Measurements from ENCODE around the gene TCF20. TPM values are rescaled to one million over a fixed set of nuclear protein-coding genes. Genes with fewer than 3 reads are reported as not detected.

TCF20 gene
- polyA plus RNA-seq, 3 donors from 2014 or later, result 0.12 to 2.4 (median 1.4) TPM

DNA sequence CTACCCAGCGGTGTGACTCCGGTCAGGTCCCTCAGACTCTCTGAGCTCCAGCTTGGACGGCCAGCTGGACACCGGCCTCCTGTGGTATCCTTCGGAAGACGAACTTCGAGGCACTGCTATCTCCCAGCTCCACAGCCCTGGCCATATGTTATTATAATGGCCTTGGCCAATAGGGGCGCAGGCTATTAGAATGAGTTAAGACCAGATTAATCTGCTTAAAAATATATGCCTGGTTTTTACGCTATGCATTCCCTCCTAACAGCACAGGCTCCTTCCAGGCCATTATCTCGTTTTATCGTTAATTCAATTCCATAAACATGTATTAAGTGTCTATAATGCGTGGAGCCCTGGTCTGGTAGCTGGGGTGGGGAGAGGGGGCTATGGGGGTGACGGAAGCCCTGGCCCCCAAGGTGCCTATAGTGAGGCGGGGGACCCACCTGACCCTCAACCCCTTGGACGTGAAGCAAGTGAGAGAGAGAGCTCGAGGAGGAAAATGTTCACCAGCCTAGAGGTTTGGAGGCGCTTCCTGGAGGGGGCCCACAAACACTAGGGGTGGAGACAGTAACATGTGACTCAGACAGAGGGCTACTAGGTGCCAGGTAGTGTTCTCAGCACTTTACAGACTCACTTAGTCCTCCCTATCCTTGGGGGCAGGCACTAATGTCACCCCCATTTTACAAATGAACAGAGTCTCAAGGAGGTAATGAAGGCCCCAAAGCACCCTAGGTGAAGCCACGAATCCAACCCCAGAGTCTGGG lies 37.5 kb upstream of the TCF20 start:
- Mint-ChIP-seq H3K36me3 (no peaks in the 10 kb centered on the region), H3K9me3 (no peaks in the 10 kb centered on the region), H3K4me1 (no peaks in the 10 kb centered on the region), H3K27ac (no peak overlapping the region), H3K4me3 (no peak overlapping the region), H3K27me3 (ENCODE audit: low read depth in 3 of 3) (peaks cover 2 to 3% (median 2%) of the 10 kb centered on the region in 3 donors)
- DNase-seq, result no peak

DNA sequence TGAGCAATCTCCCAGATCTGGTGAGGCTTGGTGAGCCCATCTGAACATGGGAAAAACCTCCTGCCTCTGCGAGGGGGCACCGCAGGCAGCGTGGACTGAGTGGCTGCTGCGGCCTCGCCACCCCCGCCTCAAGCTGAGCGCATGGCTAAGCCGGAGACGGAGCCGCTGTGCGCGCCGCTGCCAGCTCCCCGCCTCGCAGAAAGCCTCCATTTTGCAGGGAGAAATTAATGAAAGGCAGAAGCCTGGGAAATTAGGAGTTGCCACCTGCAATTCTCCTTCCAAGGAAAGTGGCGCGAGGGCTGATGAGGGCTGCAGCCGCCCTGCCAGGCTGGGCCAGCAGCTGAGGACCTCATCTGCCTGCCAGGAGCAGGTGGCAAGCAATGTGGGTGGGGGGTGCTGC lies 35.6 kb upstream of the TCF20 start:
- H3K4me3 Mint-ChIP-seq, result no peak overlapping the region
- no peaks in the 10 kb centered on the region for H3K9me3 Mint-ChIP-seq
- peaks cover 2 to 3% (median 2%) of the 10 kb centered on the region in 3 donors for H3K27me3 Mint-ChIP-seq (ENCODE audit: low read depth in 3 of 3)
- DNase-seq, result no peak
- no peaks in the 10 kb centered on the region for H3K36me3 Mint-ChIP-seq
- H3K4me1 Mint-ChIP-seq, result peaks cover 1% of the 10 kb centered on the region in 2 donors
- no peak overlapping the region for H3K27ac Mint-ChIP-seq

DNA sequence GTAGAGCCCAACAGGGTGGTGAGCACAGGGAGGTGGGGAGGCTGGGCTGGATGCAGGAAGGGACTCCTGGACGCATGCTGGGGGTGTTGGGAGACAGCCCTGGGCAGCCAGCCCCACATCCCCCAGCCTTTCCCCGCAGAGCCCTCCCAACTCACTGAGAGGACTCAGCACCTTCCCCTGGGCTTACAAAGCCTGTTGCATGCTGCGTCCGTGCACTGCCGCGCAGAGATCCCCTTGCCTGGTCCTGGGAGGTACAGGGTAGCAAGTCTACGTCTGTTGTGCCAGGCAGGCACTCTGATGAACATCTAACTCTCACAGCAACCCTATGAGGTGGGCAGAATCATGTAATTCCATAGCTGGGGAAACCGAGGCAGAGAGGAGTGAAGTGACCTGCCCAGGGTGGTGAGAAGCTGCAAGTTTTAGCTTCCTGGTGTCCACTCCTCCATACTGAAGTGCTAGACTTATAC lies 33.9 kb upstream of the TCF20 start:
- no peak overlapping the region for H3K27ac Mint-ChIP-seq
- H3K36me3 Mint-ChIP-seq, result no peaks in the 10 kb centered on the region
- no peaks in the 10 kb centered on the region for H3K9me3 Mint-ChIP-seq

DNA sequence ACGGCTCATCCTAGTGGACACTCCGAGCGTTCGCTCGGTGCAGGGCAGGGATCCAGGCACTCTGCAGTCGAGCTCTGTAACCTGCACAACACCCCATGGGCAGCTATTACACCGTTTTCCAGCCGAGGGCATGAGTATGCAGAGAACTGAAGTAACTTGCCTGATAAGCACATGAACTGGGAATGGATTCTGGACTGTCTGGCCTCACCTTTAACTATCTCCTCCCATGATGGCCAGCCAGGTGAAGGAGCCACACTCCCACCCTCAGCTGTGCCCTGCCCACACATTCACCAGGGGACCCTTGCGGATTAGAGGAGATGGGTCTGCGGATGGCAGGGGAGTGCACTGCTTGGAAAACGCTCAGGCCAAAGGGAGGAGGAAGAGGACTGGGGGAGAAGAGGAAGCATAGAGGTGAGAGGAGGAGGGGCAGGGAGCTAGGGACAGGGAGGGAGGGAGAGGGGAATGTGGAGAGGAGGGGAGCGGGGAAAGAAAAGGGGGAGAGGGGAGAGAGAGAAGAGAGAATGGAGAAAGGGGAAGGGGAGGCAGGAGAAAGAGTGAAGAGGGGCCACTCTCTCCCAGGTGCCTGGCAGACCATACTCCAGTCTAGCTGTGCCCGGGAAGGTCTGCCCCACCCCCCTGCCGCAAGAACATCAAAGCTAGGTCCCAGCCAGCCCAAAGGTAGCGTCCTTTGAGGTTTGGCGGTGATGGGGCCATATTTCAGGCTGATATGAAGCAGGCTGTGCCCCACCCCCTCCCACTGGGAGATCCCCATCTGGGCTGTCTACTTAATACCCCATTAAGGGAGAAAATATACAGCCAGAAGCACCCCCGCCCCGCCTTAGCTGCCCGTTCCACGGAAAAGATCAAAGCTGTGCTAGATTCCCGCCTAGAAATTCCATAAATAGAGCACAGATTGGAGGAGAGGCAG lies 33.2 kb upstream of the TCF20 start:
- no peaks in the 10 kb centered on the region for H3K36me3 Mint-ChIP-seq
- peaks cover 2 to 6% (median 6%) of the 10 kb centered on the region in 3 donors for H3K27me3 Mint-ChIP-seq (ENCODE audit: low read depth in 3 of 3)
- peaks cover 15 to 20% of the 10 kb centered on the region in 2 donors for H3K4me1 Mint-ChIP-seq
- H3K27ac Mint-ChIP-seq, result no peak overlapping the region
- no peak for DNase-seq
- H3K4me3 Mint-ChIP-seq, result no peak overlapping the region
- no peaks in the 10 kb centered on the region for H3K9me3 Mint-ChIP-seq

More for the DNA sequence above, 33.9 kb upstream of the TCF20 start:
- Mint-ChIP-seq H3K27me3 (ENCODE audit: low read depth in 3 of 3) (peaks cover 2 to 6% (median 4%) of the 10 kb centered on the region in 3 donors), H3K4me3 (no peak overlapping the region), H3K4me1 (peaks cover 15 to 16% of the 10 kb centered on the region in 2 donors)
- no peak for DNase-seq

DNA sequence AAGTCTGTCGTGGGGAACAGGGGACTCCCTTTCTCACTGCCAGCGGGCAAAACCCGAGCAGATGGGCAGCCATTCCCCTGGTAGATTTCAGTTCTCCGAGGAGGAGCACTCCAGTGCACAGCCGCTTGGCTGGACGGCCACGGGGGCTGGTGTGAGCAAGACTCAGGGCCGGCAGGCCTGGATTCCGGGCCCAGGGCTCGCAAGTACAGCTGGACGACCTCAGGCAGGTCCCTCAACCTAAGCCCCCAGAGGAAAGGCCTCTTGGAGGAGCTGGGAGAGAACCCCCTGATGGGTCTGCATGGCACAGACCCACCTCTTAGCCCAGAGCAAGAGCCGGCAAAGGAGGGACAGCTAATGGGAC lies 31.3 kb upstream of the TCF20 start:
- Mint-ChIP-seq H3K4me1 (peaks cover 15 to 23% of the 10 kb centered on the region in 2 donors), H3K27ac (no peak overlapping the region), H3K9me3 (no peaks in the 10 kb centered on the region), H3K36me3 (no peaks in the 10 kb centered on the region), H3K27me3 (ENCODE audit: low read depth in 3 of 3) (peaks cover 2 to 10% (median 4%) of the 10 kb centered on the region in 3 donors), H3K4me3 (no peak overlapping the region)
- no peak for DNase-seq

DNA sequence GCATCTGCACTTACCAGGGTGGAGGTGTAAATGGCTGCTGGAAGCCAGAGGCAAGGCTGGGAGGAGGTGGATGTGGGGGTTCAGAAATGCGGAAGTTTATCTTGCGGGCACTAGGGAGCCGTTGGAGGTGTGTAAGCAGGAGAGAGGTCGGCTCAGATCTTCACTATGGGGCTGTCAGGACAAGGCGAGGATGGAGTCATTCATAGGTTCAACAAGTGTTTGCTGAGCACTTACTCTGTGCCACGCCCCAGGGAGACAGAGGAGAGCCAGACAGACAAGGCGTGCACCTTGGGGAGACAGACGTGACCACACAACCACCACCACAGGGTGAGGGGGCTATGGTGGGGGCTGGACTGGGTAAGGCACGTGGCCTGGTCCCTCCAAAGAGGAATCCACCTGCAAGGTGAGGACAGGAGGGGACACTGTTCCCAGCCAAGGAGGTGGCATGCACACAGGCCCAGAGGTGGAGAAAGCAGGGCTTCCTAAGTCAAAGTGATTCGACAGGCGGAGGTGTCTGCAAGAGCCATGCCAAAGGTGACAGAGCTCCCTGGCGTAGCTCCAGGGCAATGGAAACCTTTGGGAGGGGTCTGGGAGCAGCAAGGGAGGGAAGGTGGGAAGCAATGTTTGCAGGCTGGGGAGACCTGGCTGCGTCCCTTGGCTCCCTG lies 30.8 kb upstream of the TCF20 start:
- Mint-ChIP-seq H3K36me3 (no peaks in the 10 kb centered on the region), H3K4me1 (peaks cover 15 to 23% of the 10 kb centered on the region in 2 donors), H3K27me3 (ENCODE audit: low read depth in 3 of 3) (peaks cover 2 to 10% (median 4%) of the 10 kb centered on the region in 3 donors), H3K4me3 (peak overlapping the region in 2 of 5 donors; percentile 25 to 58), H3K27ac (peak overlapping the region in 2 of 6 donors; percentile 50 to 57), H3K9me3 (no peaks in the 10 kb centered on the region)
- no peak for DNase-seq

DNA sequence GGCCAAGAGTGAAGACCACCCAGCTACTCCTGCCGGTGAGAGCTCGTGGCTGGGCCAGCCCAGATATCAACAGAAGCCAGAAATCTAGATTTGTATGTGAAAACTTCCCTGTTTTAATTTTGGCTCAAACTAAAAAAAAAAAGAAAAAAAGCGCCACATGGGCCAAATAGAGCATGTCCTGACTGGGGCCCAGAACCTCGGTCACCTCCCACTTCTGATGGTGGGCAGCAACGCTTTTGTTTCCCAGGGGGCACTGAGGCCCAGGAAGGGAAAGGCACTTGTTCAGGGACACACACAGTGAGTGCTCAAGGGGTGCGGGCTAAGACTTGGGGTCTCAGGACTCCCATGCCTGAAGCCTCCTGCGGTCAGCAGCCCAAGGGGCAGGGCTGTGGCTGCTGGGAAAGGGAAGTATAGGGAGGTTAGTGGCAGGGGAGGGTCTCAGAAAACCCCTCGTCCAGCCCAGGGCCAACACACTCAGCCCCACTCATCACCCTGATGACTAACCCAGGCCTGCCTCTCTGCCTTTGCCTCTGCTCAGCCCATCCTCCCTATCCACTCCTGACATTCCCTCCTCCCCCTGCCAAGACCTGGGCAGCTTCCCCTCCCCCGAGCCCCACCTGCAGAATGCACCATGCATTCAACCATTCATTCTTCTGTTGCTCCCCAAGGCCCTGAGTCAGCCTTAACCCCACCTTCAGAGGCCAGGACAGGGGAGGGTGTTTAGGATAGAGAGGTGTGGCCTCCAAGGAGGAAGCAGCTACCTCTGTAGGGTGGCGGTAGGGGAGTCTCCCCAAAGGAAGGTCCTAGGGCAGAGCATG lies 30.0 kb upstream of the TCF20 start:
- Mint-ChIP-seq H3K9me3 (no peaks in the 10 kb centered on the region), H3K27me3 (ENCODE audit: low read depth in 3 of 3) (peaks cover 2 to 9% (median 4%) of the 10 kb centered on the region in 3 donors), H3K36me3 (no peaks in the 10 kb centered on the region), H3K4me3 (peak overlapping the region; percentile 68 to 85 (median 80)), H3K27ac (peak overlapping the region in 5 of 6 donors; percentile 56 to 89 (median 65)), H3K4me1 (peaks cover 15 to 23% of the 10 kb centered on the region in 2 donors)
- no peak for DNase-seq

DNA sequence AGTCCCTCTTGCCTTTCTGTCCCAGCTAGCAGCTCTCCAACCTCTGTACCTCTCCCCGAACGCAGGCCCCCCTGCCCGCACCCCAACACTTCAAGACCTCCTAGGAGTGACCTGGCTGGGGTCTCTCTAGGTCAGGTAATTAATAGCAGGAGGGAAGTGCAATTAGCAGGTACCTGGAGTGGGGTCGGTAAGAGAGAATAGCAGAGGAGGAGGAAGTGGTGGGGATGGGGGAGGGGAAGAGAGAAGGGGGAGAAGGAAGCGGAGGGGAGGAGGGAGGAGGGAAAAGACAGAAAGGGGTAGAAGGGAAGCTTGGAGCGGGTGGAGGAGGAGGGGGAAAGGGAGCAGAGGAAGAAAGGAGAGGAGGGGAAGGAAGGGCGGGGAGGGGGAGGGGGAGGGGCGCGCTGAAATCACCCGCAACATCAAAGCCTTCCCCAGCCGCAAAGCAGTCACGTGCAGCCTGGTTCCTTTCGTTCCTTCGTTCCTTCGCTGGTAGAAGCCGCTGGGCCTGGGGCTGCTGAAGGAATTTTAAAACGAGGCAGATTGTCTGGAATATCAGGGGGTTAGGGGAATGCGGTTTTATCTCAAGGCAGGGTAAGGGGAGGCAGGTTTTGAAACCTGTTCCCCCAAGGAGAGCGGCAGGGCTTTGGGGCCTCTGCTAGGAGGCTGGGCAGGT lies 29.3 kb upstream of the TCF20 start:
- Mint-ChIP-seq H3K4me1 (peaks cover 15 to 23% of the 10 kb centered on the region in 2 donors), H3K27ac (peak overlapping the region in 5 of 6 donors; percentile 56 to 89 (median 65)), H3K36me3 (no peaks in the 10 kb centered on the region), H3K4me3 (peak overlapping the region; percentile 68 to 85 (median 80)), H3K9me3 (no peaks in the 10 kb centered on the region), H3K27me3 (ENCODE audit: low read depth in 3 of 3) (peaks cover 0 to 7% (median 4%) of the 10 kb centered on the region in 3 donors)
- DNase-seq, result peak in 2 of 3 donors; percentile 19 to 37

DNA sequence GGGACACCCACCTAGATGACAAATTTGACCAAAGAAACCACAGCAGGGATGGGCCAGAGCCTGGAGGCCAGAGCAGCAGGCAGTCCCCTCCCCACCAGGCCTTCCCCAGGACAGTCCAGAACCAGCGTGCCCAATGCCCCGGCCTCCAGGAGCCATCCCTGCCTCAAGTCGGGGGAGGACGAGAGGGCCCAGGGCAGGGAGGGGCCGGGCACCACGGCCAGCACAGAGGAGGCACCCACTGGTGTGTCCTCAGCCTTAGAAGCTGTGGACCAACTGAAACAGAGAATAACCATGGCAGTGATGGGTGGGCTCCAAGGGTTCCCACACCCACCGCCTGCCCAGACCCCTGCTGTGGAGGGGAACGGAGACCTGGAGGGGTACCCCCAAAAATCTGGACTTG lies 28.3 kb upstream of the TCF20 start:
- H3K9me3 Mint-ChIP-seq, result no peaks in the 10 kb centered on the region
- H3K27me3 Mint-ChIP-seq (ENCODE audit: low read depth in 3 of 3), result peaks cover 0 to 7% (median 4%) of the 10 kb centered on the region in 3 donors
- no peaks in the 10 kb centered on the region for H3K36me3 Mint-ChIP-seq
- peak overlapping the region in 1 of 6 donors; percentile 20 for H3K27ac Mint-ChIP-seq
- peak overlapping the region in 4 of 5 donors; percentile 49 to 85 (median 53) for H3K4me3 Mint-ChIP-seq
- DNase-seq, result no peak
- H3K4me1 Mint-ChIP-seq, result peaks cover 15 to 23% of the 10 kb centered on the region in 2 donors

DNA sequence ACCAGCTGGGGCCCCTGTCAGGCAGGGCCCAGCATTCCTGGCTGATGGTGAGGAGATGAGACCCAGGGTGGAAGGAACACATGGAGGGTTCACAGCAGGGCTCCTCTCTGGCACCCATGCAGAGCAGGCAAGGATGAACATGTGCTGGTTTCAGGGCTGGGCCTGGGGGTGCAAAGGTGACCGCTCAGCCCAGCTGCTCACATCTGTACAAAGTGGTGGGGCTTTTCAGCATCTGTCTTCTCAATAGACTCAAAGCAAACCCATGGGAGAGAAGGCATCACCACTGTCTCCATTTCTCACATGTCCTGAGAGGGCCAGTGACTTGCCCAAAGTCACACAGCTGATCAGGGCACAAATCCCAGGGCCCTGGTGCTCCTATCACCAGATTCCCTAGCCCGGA lies 27.3 kb upstream of the TCF20 start:
- DNase-seq, result no peak
- Mint-ChIP-seq H3K36me3 (no peaks in the 10 kb centered on the region), H3K27ac (peak overlapping the region in 2 of 6 donors; percentile 4 to 48), H3K9me3 (no peaks in the 10 kb centered on the region), H3K27me3 (ENCODE audit: low read depth in 3 of 3) (peaks cover 0 to 7% (median 4%) of the 10 kb centered on the region in 3 donors), H3K4me3 (no peak overlapping the region), H3K4me1 (peaks cover 15 to 23% of the 10 kb centered on the region in 2 donors)

DNA sequence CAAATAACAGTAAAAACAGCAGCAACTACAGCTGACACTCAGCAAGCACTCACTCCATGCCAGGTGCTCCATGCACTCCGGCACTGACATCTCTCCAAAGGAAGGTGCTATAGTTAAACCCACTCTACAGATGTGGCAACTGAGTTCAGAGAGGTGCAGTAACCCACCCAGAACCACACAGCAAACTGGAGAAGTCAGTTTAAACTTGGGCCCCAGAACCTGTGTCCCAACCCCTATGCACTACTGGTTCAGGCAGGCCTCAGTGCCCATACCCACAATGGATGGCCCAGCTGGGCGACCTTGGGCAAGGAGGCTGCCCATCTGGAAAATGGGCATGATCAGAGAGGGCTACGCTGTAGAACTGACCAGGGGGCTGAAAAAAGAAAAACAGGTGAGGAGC lies 26.4 kb upstream of the TCF20 start:
- no peak overlapping the region for H3K27ac Mint-ChIP-seq
- H3K4me1 Mint-ChIP-seq, result peaks cover 15 to 23% of the 10 kb centered on the region in 2 donors
- no peak for DNase-seq
- no peaks in the 10 kb centered on the region for H3K9me3 Mint-ChIP-seq
- H3K4me3 Mint-ChIP-seq, result no peak overlapping the region
- H3K27me3 Mint-ChIP-seq (ENCODE audit: low read depth in 3 of 3), result peaks cover 0 to 7% (median 4%) of the 10 kb centered on the region in 3 donors
- no peaks in the 10 kb centered on the region for H3K36me3 Mint-ChIP-seq

DNA sequence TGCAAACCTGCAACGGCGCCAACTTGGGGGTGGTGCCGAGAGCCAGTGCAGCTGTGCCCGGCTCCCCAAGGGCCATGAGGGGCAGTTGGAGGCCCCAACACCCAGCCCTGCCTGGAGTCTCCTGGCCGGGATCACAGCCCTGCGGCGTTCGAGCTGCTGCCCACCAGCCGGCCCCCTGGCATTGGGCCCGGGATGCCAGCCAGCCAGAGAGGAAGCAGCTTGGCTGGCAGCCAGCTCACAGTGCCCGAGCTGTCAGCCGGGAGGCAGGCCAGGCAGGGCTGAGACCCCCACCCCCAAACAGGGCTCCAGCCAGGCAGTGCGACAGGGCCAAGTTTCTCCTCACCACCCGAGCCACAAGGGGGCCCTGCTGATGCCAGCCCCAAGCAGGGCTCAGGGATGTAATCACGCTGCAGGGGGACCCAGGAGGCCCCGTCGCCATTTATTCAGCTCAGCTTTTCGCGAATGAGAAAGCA lies 26.0 kb upstream of the TCF20 start:
- Mint-ChIP-seq H3K4me3 (no peak overlapping the region), H3K36me3 (no peaks in the 10 kb centered on the region), H3K27ac (no peak overlapping the region), H3K9me3 (no peaks in the 10 kb centered on the region), H3K27me3 (ENCODE audit: low read depth in 3 of 3) (peaks cover 0 to 7% (median 4%) of the 10 kb centered on the region in 3 donors), H3K4me1 (peaks cover 15 to 23% of the 10 kb centered on the region in 2 donors)
- no peak for DNase-seq
